ENCODE measurements around the gene RIOK3.
"Not testable (repeated sequence)": the region's sequence is repeated elsewhere in the genome, so short reads cannot be mapped to it uniquely, and the experiment has no call there.

RIOK3 gene

GRCh38 chr18:23468753-23469459 lies 15.8 kb downstream of the RIOK3 start:
- Histone ChIP-seq H3K9me3 (no peaks in the 10 kb centered on the region), H4K20me1 (peaks cover 4% of the 10 kb centered on the region; the same call in 1 of the 2 replicates), H3K9ac (no peak overlapping the region), H3K36me3 (peaks cover 94% of the 10 kb centered on the region), H3K4me1 (0 out of 2 replicates have a peak, but pooled peaks cover 4% of the 10 kb centered on the region), H3K27me3 (no peaks in the 10 kb centered on the region), H3K4me3 (no peak overlapping the region), H3K4me2 (no peak overlapping the region), H3K27ac (no peak overlapping the region)
- no peak for TF ChIP-seq Cebpa-rat (IDR thresholded peaks at IDR 0.05)

GRCh38 chr18:23470620-23471387 lies 17.7 kb downstream of the RIOK3 start:
- H3K9ac ChIP-seq, result no peak overlapping the region
- H3K36me3 ChIP-seq, result peaks cover 96% of the 10 kb centered on the region
- 0 out of 2 replicates have a peak, but pooled peaks cover 4% of the 10 kb centered on the region for H3K4me1 ChIP-seq
- no peak overlapping the region for H3K27ac ChIP-seq
- H4K20me1 ChIP-seq, result no peaks in the 10 kb centered on the region
- no peaks in the 10 kb centered on the region for H3K9me3 ChIP-seq
- TF ChIP-seq Cebpa-rat (IDR thresholded peaks at IDR 0.05), result no peak
- no peak overlapping the region for H3K4me2 ChIP-seq
- H3K27me3 ChIP-seq, result no peaks in the 10 kb centered on the region
- H3K4me3 ChIP-seq, result no peak overlapping the region

GRCh38 chr18:23471486-23471885 lies 18.4 kb downstream of the RIOK3 start:
- no peaks in the 10 kb centered on the region for H4K20me1 ChIP-seq
- H3K36me3 ChIP-seq, result peaks cover 96% of the 10 kb centered on the region
- H3K4me1 ChIP-seq, result 0 out of 2 replicates have a peak, but pooled peaks cover 4% of the 10 kb centered on the region
- H3K27me3 ChIP-seq, result no peaks in the 10 kb centered on the region
- H3K27ac ChIP-seq, result no peak overlapping the region
- TF ChIP-seq Cebpa-rat (IDR thresholded peaks at IDR 0.05), result no peak
- H3K9me3 ChIP-seq, result no peaks in the 10 kb centered on the region
- no peak overlapping the region for H3K4me3 ChIP-seq
- no peak overlapping the region for H3K9ac ChIP-seq
- no peak overlapping the region for H3K4me2 ChIP-seq

- Histone ChIP-seq H3K9ac (peak overlapping the region; percentile 10; the same call in 1 of the 2 replicates), H3K27me3 (no peaks in the 10 kb centered on the region), H3K36me3 (peaks cover 81% of the 10 kb centered on the region), H3K4me3 (peak overlapping the region; percentile 28; the same call in 1 of the 2 replicates), H3K4me2 (peak overlapping the region; percentile 74), H3K27ac (peak overlapping the region; percentile 56; the same call in 1 of the 2 replicates), H3K9me3 (no peaks in the 10 kb centered on the region), H4K20me1 (no peaks in the 10 kb centered on the region), H3K4me1 (peaks cover 32% of the 10 kb centered on the region)
- no peak for TF ChIP-seq Cebpa-rat (IDR thresholded peaks at IDR 0.05)
Measured at GRCh38 chr18:23479829-23480505, 26.9 kb downstream of the RIOK3 start.

GRCh38 chr18:23484561-23485182 lies 31.6 kb downstream of the RIOK3 start:
- TF ChIP-seq Cebpa-rat (IDR thresholded peaks at IDR 0.05), result no peak
- H3K4me1 ChIP-seq, result peaks cover 21% of the 10 kb centered on the region
- H3K9ac ChIP-seq, result no peak overlapping the region
- H3K36me3 ChIP-seq, result peaks cover 35% of the 10 kb centered on the region
- no peak overlapping the region for H3K27ac ChIP-seq
- no peaks in the 10 kb centered on the region for H4K20me1 ChIP-seq
- no peaks in the 10 kb centered on the region for H3K27me3 ChIP-seq
- H3K9me3 ChIP-seq, result no peaks in the 10 kb centered on the region
- no peak overlapping the region for H3K4me2 ChIP-seq
- no peak overlapping the region for H3K4me3 ChIP-seq

- Histone ChIP-seq H3K4me1 (peaks cover 14% of the 10 kb centered on the region), H4K20me1 (no peaks in the 10 kb centered on the region), H3K9ac (no peak overlapping the region), H3K4me2 (no peak overlapping the region), H3K4me3 (no peak overlapping the region), H3K27me3 (no peaks in the 10 kb centered on the region), H3K9me3 (peaks cover 7% of the 10 kb centered on the region), H3K27ac (no peak overlapping the region), H3K36me3 (peaks cover 28% of the 10 kb centered on the region)
- no peak for TF ChIP-seq Cebpa-rat (IDR thresholded peaks at IDR 0.05)
Measured at GRCh38 chr18:23485386-23485785, 32.3 kb downstream of the RIOK3 start.

- Histone ChIP-seq H3K27me3 (no peaks in the 10 kb centered on the region), H3K4me2 (peak overlapping the region; percentile 44), H3K36me3 (peaks cover 6% of the 10 kb centered on the region; the same call in 1 of the 2 replicates), H3K9ac (0 out of 2 replicates have a peak overlapping the region, but pooled peaks have one; percentile 1), H3K4me1 (peaks cover 8% of the 10 kb centered on the region; the same call in 1 of the 2 replicates), H3K27ac (peak overlapping the region; percentile 32; the same call in 1 of the 2 replicates), H4K20me1 (no peaks in the 10 kb centered on the region), H3K9me3 (peaks cover 13% of the 10 kb centered on the region), H3K4me3 (no peak overlapping the region)
- no peak for TF ChIP-seq Cebpa-rat (IDR thresholded peaks at IDR 0.05)
Measured at GRCh38 chr18:23487738-23488570, 34.9 kb downstream of the RIOK3 start.

- H3K9ac ChIP-seq, H3K27ac ChIP-seq, H3K36me3 ChIP-seq, H4K20me1 ChIP-seq, H3K4me3 ChIP-seq, H3K4me1 ChIP-seq, H3K4me2 ChIP-seq, H3K27me3 ChIP-seq: not testable (repeated sequence)
- peaks cover 13% of the 10 kb centered on the region for H3K9me3 ChIP-seq
Measured at GRCh38 chr18:23489586-23489985, 36.5 kb downstream of the RIOK3 start.

GRCh38 chr18:23493654-23494053 lies 40.6 kb downstream of the RIOK3 start:
- H3K4me1 ChIP-seq, result peaks cover 17% of the 10 kb centered on the region; the same call in 1 of the 2 replicates
- no peak for TF ChIP-seq Cebpa-rat (IDR thresholded peaks at IDR 0.05)
- no peak overlapping the region for H3K4me2 ChIP-seq
- H3K4me3 ChIP-seq, result no peak overlapping the region
- no peaks in the 10 kb centered on the region for H4K20me1 ChIP-seq
- no peaks in the 10 kb centered on the region for H3K36me3 ChIP-seq
- no peak overlapping the region for H3K27ac ChIP-seq
- H3K9ac ChIP-seq, result no peak overlapping the region
- H3K9me3 ChIP-seq, result peaks cover 13% of the 10 kb centered on the region
- no peaks in the 10 kb centered on the region for H3K27me3 ChIP-seq

Data from BLaER1 (cell line).